ENCODE results near the gene NR2E1.

The NR2E1 gene

DNA sequence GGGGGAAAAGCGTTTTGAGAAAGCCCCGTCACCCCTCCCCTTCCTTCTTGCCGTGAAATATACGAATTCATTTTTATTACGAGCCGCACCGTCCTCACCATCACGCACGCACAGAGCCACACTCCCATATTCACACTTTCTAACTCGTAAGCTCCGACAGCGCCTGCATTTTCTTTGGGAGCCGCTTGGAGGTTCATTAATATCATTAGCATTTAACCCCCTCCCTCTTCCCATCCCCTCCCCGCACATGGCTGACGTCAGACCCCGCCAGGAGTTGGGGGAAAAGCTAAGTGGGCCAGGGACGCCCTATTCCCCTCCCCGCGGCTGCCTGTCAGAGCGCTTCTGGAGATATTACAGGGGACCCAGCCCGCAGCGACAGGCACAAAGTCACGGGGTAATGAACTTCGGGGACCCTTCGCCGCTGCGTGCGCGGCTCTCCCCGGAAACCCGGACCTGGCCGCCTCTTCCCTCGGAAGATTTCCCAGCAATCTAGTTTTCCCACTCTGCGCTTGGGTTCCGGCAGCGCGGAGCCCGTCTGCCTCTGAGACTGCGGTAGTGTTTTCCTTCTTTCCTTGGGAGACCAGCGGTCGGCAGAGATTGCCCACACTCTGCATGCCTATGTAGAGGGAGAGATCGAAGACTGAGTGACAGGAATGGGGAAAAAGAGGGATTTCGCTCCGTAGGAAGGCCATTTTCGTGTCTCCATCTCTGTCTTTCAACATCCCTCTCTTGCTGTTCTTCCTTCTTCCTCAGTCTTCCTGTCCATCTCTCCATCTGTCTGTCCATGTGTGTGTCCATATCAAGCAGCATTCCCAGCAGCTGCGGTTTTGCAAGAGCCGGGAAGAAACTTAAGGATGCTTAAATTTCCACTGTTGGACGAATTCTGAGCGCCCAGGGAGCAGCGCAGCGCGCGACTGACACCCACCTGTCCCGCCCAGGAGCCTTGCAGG is at the start of gene NR2E1:
Gene NR2E1, plus strand, starts transcription at position 309 of the 950 bp plus-strand sequence. CDS start 744 bp downstream, outside the sequence.
- H3K27ac ChIP-seq = no peak within 1 kb of the TSS
- CTCF ChIA-PET = interaction anchor here (0.5 to 1.0 kb wide), 2 partner anchors 34 to 341 kb away, joined by 3 to 4 read pairs; no protein-coding TSS in a partner anchor
- TF ChIP-seq, protein P1, sequence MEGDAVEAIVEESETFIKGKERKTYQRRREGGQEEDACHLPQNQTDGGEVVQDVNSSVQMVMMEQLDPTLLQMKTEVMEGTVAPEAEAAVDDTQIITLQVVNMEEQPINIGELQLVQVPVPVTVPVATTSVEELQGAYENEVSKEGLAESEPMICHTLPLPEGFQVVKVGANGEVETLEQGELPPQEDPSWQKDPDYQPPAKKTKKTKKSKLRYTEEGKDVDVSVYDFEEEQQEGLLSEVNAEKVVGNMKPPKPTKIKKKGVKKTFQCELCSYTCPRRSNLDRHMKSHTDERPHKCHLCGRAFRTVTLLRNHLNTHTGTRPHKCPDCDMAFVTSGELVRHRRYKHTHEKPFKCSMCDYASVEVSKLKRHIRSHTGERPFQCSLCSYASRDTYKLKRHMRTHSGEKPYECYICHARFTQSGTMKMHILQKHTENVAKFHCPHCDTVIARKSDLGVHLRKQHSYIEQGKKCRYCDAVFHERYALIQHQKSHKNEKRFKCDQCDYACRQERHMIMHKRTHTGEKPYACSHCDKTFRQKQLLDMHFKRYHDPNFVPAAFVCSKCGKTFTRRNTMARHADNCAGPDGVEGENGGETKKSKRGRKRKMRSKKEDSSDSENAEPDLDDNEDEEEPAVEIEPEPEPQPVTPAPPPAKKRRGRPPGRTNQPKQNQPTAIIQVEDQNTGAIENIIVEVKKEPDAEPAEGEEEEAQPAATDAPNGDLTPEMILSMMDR (conservative IDR thresholded peaks at IDR 0.05; ENCODE audit: low read depth) = no peak
- no peak for DNase-seq (ENCODE audit: low spot score)
- POLR2A ChIA-PET (ENCODE audit: low non-redundant PET) = no interaction called here

DNA sequence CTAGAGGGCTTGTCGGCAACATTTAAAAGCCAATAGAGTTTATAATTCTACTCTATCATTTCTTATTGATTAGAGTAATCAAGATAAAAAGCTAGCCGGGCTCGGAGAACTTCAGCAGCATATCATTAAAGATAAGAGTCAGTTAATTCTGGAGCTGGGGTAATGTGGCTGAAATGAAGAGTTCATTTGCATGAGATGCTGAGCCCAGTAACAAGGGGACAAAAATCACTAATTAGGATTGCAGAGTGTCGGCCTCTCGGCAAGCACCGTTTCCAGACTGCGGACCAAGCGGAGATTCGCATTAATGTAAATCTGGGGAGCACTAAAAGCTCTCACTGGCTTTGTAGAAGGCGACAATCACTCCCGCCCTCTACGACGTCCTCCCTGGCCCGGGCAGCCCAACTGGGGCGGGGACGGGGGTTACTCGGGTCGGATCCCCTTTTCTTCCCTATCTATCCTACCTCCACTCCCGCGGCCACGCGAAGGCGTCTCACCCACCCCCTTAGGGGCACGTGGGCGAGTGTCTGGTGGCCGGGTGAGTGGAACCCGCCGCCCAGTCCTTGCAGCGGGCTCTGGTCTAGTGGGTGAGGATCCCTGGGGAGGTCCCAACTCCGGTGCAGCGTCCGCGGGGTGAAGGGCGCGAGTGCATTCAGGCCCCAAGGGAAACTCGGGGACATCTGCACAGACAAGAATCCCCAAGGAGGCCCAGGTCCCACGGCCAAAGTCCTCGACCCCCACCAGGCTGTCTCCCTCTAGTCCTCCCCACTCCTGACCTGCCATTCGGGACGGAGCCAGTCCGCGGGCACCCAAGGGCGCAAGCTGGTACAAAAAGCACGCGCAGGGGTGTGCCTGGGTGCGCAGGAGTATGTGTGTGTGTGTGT is 49.0 kb upstream of the NR2E1 start:
- no peak overlapping the region for H3K27ac ChIP-seq
- CTCF ChIA-PET = interaction anchor here (0.6 kb wide), 1 partner anchor 11 kb away, joined by 3 read pairs; no protein-coding TSS in a partner anchor
- TF ChIP-seq, protein P1 (conservative IDR thresholded peaks at IDR 0.05; ENCODE audit: low read depth) = no peak
- POLR2A ChIA-PET (ENCODE audit: low non-redundant PET) = no interaction called here
- no peak for DNase-seq (ENCODE audit: low spot score)

DNA sequence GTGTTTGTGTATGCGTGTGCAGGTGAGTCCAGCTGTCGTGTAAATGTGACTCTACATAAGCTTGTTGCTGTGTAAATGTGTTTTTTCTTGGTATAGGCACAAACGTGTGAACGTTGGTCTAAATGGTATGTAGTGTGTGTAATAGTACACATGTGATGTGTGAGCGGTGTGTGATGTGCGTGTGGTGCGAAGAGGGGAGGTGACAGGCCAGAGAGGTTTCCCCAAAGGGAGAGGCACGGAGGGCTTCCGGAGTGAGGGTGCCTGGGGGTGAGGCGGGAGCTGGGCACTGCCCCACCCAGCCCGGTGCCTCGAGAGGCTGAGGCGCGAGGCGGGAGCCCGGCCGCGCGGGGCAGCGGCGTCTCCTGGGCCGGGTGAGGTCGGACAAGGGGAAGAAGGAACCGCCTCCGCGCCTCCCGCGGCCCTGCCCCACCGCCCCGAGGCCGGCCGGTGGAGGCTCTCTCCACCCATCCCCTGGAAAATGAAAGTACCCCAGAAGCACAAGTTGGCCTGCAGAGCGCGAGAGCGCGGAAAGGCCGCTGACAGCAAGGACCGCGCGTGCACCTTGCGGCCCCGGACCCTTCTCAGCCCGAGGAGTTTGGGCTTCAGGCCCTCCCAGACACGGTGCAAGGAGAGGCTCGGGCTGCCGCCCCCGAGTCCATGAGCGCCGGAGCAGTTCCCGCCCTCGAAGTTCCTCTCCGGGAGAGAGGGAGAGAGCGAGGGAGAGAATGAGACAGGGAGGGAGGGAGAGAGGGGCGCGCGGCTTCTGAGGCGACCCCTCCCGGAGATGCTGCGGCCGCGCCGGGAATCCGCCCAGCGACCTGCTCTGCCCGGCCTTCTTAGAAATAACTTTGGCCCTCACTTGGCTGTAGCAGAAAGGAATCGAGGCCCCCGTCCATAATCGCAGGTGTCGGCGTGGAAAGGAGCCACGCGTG is 48.1 kb upstream of the NR2E1 start:
- ChIA-PET POLR2A (ENCODE audit: low non-redundant PET) (no interaction called here), CTCF (interaction anchor here (0.6 kb wide), 1 partner anchor 12 kb away, joined by 3 read pairs; no protein-coding TSS in a partner anchor)
- TF ChIP-seq, protein P1 (conservative IDR thresholded peaks at IDR 0.05; ENCODE audit: low read depth) = no peak
- no peak overlapping the region for H3K27ac ChIP-seq
- no peak for DNase-seq (ENCODE audit: low spot score)

- DNase-seq (ENCODE audit: low spot score) = no peak
- TF ChIP-seq, protein P1 (conservative IDR thresholded peaks at IDR 0.05; ENCODE audit: low read depth) = no peak
- ChIA-PET CTCF (no interaction called here), POLR2A (ENCODE audit: low non-redundant PET) (no interaction called here)
- H3K27ac ChIP-seq = no peak overlapping the region
Observed at GRCh38 chr6:108118359-108118724, 47.5 kb upstream of the NR2E1 start.

DNA sequence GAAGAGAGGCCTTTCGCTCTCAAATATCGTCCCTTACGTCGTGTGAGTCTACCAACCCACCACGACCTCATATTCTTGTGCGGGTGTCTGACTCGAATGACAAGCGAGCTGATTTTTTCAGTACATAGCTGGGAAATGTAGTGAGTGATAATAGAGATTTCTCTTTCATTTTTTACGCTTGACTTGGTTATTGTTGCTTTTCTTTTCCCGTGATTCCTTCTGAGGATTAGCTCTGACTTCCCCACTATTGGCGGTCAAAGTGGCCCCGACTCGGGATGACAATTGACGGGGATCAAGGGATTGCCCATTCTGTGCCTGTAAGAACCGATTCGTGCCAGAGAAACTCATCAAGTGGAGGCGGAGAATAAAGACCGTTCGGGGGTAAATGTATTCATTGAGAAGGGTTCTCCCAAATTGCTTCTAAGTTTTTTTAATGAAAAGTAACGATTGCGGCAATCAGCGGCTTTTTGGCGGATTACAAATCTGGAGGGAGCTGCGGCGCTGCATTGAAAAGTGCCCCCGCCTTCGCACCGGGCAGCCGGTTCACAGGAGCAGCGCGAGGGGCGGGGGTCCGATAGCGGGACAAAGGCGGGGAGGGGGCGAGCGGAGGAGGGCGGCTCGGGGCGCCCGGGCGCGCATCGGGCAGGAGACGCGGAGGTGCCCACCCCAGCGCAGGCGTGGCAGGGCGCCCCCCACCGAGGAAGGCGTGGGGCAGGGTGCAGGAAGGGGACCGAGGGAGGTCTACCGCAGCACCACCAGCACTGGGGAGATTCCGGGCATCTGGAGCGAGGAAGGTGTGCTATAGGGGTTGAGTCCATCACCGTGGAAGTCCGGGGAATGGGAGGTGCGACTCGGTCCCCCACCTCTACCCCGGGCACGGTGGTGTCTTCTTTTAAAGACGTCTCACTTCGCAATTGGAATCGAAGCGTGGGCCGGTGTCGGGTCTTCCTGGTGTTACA is 46.7 kb upstream of the NR2E1 start:
- TF ChIP-seq, protein P1 (conservative IDR thresholded peaks at IDR 0.05; ENCODE audit: low read depth) = no peak
- no peak overlapping the region for H3K27ac ChIP-seq
- no peak for DNase-seq (ENCODE audit: low spot score)
- POLR2A ChIA-PET (ENCODE audit: low non-redundant PET) = no interaction called here
- CTCF ChIA-PET = no interaction called here
